ELR (cell line): ENCODE results near the gene CDC42EP2.

Experiments used
- DNase-seq: peaks from one replicate; pipeline ENCODE4 v3.0.0-alpha.2; 2015; ENCODE audit warnings: low read depth

Gene CDC42EP2

DNA sequence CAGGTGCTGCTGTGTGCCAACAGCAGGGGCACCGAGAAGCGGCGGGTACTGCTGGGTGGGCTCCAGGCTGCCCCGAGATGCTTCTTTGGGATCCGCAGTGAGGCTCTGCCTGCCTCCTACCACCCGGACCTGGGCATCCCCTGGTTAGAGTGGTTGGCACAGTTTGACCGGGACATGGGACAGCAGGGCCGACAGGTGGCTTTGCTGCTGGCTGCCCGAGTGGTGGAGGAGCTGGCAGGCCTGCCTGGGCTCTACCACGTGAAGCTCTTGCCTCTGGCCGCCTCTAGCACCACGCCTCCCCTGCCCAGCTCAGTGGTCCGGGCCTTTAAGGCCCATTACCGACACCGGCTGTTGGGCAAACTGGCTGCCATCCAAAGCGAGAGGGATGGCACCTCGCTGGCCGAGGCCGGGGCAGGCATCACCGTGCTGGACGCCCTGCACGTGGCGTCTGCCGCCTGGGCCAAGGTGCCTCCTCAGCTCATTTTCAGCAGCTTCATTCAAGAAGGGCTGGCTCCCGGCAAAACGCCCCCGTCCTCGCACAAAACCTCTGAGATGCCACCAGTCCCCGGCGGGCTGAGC, 41.8 kb downstream of the CDC42EP2 start:
- DNase-seq, result no peak

DNA sequence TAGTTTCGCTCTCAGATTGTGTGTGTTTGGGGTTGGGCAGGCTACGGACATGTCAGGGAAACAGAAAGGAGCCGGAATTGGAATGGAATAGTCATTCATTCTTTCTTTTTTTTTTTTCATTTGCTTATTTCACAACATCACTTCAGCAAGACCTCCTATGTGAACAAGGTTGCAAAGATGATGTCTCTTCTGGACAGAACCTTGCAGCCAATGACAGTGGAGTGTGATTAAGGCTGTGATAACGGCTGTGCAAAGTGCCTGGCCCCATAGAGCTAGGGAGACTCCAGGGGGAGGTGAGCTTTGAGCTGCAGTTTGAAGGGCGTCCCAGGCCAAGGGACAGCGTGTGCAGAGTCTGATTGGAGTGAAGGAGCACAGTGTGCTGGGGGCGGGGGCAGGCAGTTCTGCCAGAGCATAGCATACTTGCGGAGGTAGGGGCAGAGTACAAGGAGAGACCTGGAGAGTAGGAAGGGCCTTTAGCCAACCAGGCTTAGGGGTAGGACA, 43.2 kb downstream of the CDC42EP2 start:
- DNase-seq, result no peak

DNA sequence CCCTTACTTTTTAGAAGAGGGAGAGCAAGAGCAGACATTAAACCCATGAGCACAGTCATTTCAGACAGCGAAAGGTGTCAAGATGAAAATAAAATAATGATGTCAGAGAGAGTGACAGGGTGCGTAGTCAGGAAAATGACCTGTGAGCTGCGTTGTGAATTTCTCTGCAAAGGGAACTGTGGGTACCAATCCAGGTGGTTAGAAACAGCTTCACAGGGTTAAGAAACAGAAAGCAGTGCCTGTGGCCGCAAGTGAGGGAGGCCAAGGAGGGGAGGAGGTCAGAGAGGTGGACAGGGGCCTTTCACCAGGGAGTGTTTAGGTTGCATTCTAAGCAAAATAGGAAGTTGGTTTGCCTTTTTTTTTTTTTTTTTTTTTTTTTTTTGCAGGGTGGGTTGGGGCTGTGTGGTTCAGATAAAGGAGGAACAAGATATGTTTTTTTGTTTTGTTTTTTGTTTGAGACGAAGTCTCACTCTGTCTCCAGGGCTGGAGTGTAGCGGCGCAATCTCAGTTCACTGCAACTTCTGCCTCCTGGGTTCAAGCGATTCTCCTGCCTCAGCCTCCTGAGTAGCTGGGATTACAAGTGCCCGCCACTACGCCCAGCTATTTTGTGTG, 47.8 kb downstream of the CDC42EP2 start:
- no peak for DNase-seq

DNA sequence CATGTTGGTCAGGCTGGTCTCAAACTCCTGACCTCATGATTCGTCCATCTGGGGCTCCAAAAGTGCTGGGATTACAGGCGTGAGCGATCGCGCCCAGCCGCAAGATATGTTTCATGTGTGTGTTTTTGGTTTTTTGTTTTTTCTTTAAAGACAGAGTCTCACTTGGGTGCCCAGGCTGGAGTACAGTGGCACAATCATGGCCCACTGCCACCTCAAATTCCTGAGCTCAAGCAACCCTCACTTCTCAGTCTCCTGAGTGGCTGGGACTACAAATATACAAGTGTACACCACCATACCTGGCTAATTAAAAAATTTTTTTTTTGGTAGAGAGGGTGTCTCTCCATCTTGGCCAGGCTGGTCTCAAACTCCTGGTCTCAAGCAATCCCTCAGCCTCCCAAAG, 48.3 kb downstream of the CDC42EP2 start:
- no peak for DNase-seq

DNA sequence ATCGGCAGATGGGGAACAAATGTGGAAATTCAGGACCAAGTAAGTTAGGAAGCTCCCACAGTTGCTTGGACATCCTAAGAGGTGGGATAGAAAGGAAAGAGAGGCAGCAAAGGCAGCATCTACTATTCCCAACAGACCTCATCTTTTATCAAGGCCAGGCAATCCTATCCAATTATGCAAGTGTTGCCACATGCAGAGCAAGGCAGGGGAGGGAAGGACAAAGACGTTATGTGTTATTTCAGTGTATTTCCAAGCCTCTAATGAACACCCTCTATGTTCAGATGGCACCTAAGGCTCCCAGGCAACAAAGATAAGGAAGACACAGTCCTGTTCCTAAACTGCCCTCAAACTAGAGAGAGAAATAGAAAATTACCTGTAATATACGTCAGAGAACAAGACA, 49.1 kb downstream of the CDC42EP2 start:
- DNase-seq, result no peak

DNA sequence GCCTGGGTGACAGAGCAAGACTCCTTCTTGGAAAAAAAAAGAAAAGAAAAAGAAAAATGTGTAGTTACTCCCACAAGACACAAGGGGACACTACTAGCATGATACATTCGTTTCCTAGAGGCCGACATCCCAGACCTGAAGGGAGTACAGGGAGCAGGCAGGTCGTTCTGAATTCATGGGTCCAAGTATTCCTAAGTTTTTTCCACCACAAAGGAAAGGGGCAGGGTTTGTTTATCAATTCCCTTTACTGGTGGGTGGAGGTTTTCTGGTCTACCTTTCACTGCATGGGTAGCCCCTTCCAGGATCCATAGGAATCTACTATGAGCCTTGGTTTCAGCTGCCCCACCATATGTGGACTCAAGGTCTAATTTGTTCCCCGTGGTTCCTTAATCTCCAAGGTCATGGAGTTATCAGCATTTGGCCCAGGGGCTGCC, 51.7 kb downstream of the CDC42EP2 start:
- peak; percentile 90 for DNase-seq

DNA sequence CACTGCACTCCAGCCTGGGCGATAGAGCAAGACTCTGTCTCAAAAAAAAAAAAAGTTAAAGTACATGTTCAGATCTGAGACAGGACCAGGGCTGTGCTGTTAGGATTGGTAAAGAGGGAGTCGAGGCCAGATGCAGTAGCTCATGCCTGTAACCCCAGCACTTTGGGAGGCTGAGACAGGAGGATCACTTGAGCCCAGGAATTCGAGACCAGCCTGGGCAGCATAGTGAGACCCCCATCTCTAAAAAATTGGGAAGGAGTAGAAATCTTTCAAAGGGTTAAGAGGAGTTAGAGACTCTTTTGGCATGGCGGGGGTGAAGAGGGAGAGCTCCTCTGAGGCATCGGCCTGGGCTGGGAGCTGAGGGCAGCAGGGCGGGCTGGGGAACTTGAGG, 56.0 kb downstream of the CDC42EP2 start:
- DNase-seq, result no peak
